WTC11 (cell line): Measurements from ENCODE around the gene HOXC11.

Source experiments
- ETV6 ChIP-seq: sonication (generic); formaldehyde crosslinking; IDR thresholded peaks from 2 replicates; pipeline ENCODE4 v1.8.1; 2022; ENCODE audit warnings: mild to moderate bottlenecking, missing genetic modification reagents
- FOXK1 ChIP-seq: sonication (generic); formaldehyde crosslinking; IDR thresholded peaks from 2 replicates; pipeline ENCODE4 v1.8.0; 2022; ENCODE audit warnings: mild to moderate bottlenecking, moderate library complexity, missing genetic modification reagents
- ZNF317 ChIP-seq: sonication (generic); formaldehyde crosslinking; IDR thresholded peaks from 2 replicates; pipeline ENCODE4 v1.8.1; 2023; ENCODE audit warnings: low read depth, mild to moderate bottlenecking, moderate library complexity, missing genetic modification reagents, borderline replicate concordance
- TF ChIP-seq, protein P1 (sequence below): fragments of 200-600 bp; IDR thresholded peaks from 2 replicates; pipeline ENCODE4 v1.8.0; 2022; ENCODE audit warnings: antibody characterized with exemption
- TF ChIP-seq, protein P2 (sequence below): sonication (generic); formaldehyde crosslinking; IDR thresholded peaks from 2 replicates; pipeline ENCODE4 v1.8.0; 2022; ENCODE audit warnings: mild to moderate bottlenecking, missing genetic modification reagents

DNA sequence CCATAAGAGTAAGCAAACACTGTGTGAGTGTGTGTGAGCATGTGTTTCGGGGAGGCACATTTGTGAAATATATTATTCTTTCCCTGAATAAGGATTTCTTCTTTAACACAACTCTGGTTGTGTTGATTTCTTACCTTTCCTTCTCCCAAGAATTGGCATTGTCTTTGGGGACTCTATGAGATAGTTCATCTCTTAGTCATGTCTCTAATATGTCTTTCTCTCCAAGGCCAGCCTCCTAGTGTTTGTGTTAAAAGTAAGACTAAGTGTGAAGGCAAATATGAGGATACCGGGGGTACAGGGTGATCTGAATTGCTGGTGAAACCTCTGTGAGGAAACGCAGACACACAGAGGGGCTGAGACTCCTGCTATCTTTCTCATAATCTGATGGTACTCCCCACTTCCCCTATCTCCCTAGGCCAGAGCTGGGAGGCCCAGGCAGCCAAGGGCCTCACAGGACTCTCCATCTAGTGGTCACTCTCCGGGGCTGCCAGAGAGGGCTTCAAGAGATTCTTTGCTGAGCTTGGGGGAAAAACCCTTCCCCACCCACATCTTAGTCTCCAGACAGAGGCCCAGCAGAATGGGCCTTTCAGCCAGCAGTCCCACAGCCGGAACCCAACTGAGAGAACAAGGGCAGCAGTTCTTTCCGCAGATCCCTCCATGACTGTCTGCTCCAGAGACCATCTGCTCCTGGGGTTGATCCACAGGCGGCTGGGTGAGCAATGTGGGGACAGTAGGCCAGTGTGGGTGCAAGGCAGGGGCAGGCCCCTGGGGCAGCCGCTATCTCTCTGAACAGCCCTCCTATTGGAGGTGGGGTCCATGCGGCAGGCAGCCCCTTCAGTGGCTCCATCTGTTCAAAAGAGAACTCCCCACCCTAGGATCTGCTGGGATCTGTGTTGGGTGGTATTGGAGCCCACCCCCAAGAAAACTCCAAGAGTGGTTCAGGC, 24.0 kb upstream of the HOXC11 start:
- TF ChIP-seq, protein P1, sequence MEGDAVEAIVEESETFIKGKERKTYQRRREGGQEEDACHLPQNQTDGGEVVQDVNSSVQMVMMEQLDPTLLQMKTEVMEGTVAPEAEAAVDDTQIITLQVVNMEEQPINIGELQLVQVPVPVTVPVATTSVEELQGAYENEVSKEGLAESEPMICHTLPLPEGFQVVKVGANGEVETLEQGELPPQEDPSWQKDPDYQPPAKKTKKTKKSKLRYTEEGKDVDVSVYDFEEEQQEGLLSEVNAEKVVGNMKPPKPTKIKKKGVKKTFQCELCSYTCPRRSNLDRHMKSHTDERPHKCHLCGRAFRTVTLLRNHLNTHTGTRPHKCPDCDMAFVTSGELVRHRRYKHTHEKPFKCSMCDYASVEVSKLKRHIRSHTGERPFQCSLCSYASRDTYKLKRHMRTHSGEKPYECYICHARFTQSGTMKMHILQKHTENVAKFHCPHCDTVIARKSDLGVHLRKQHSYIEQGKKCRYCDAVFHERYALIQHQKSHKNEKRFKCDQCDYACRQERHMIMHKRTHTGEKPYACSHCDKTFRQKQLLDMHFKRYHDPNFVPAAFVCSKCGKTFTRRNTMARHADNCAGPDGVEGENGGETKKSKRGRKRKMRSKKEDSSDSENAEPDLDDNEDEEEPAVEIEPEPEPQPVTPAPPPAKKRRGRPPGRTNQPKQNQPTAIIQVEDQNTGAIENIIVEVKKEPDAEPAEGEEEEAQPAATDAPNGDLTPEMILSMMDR, result no peak
- TF ChIP-seq ZNF317 (CRISPR knock-in tag), result no peak
- TF ChIP-seq, protein P2, sequence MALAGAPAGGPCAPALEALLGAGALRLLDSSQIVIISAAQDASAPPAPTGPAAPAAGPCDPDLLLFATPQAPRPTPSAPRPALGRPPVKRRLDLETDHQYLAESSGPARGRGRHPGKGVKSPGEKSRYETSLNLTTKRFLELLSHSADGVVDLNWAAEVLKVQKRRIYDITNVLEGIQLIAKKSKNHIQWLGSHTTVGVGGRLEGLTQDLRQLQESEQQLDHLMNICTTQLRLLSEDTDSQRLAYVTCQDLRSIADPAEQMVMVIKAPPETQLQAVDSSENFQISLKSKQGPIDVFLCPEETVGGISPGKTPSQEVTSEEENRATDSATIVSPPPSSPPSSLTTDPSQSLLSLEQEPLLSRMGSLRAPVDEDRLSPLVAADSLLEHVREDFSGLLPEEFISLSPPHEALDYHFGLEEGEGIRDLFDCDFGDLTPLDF, result no peak
- no peak for TF ChIP-seq ETV6
- TF ChIP-seq FOXK1 (CRISPR knock-in tag), result no peak
